Measurements from ENCODE around the gene TMEM125.

Gene TMEM125

DNA sequence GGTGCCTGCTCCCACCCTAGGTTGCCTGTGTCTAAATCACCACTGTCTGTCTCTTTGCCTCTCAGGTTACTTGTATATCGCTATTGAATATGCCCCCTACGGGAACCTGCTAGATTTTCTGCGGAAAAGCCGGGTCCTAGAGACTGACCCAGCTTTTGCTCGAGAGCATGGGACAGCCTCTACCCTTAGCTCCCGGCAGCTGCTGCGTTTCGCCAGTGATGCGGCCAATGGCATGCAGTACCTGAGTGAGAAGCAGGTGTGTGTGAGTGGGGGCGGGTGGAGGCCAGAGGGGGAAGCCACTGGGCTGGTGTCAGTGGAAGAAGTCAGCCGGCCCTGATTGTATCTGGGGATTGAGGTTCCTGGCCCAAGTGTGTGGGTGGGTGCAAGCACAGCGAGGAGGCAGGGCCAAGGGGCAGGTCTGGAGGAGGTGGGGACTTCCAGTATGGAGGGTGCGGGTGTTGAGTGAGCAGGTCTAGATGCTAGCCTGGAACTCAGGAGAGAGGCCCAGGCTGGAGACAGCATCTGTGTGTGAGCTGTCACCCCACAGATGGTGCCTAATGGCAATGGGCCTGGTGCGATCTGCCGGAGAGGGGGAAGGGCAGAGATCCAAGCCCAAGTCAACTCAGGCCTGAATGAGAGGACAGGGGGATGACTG lies 48.2 kb downstream of the TMEM125 start:
- Histone ChIP-seq H3K4me1 (ENCODE audit: insufficient read depth, poor library complexity, severe bottlenecking) (no peaks in the 10 kb centered on the region), H3K4me3 (ENCODE audit: severe bottlenecking) (no peak overlapping the region), H3K27ac (ENCODE audit: poor library complexity, severe bottlenecking) (no peak overlapping the region), H3K36me3 (ENCODE audit: low read depth) (no peaks in the 10 kb centered on the region), H3K9me3 (ENCODE audit: severe bottlenecking) (no peaks in the 10 kb centered on the region), H3K27me3 (ENCODE audit: insufficient read depth, poor library complexity, severe bottlenecking) (no peaks in the 10 kb centered on the region)
- DNase-seq (ENCODE audit: low spot score) (no peak), ATAC-seq (ENCODE audit: low read depth) (no peak)
- TF ChIP-seq, protein P1, sequence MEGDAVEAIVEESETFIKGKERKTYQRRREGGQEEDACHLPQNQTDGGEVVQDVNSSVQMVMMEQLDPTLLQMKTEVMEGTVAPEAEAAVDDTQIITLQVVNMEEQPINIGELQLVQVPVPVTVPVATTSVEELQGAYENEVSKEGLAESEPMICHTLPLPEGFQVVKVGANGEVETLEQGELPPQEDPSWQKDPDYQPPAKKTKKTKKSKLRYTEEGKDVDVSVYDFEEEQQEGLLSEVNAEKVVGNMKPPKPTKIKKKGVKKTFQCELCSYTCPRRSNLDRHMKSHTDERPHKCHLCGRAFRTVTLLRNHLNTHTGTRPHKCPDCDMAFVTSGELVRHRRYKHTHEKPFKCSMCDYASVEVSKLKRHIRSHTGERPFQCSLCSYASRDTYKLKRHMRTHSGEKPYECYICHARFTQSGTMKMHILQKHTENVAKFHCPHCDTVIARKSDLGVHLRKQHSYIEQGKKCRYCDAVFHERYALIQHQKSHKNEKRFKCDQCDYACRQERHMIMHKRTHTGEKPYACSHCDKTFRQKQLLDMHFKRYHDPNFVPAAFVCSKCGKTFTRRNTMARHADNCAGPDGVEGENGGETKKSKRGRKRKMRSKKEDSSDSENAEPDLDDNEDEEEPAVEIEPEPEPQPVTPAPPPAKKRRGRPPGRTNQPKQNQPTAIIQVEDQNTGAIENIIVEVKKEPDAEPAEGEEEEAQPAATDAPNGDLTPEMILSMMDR (IDR thresholded peaks at IDR 0.05; ENCODE audit: poor library complexity, severe bottlenecking), result no peak

DNA sequence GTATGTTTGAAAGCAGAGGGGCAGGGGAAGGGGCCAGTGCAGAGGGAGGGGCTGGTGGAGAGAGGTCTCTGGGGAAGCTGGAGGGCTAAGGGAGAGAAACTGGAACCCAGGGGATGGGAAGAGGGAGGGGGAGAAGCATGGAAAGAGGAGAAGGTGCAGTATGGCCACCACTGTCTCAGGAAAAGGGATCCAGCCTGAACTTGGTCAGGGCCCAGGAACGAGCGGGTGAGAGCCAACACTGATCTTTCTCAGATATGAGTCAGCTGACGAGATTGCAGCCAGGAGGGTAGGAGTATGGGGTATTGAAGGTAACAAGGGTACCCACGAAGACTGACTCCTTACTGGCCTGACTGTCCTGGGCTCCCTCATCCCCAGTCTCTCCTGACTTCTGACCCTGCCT lies 49.0 kb downstream of the TMEM125 start:
- Histone ChIP-seq H3K36me3 (ENCODE audit: low read depth) (no peaks in the 10 kb centered on the region), H3K9me3 (ENCODE audit: severe bottlenecking) (no peaks in the 10 kb centered on the region), H3K4me1 (ENCODE audit: insufficient read depth, poor library complexity, severe bottlenecking) (no peaks in the 10 kb centered on the region), H3K27me3 (ENCODE audit: insufficient read depth, poor library complexity, severe bottlenecking) (no peaks in the 10 kb centered on the region), H3K27ac (ENCODE audit: poor library complexity, severe bottlenecking) (no peak overlapping the region), H3K4me3 (ENCODE audit: severe bottlenecking) (no peak overlapping the region)
- TF ChIP-seq, protein P1 (IDR thresholded peaks at IDR 0.05; ENCODE audit: poor library complexity, severe bottlenecking), result no peak
- no peak for DNase-seq (ENCODE audit: low spot score)
- ATAC-seq (ENCODE audit: low read depth), result no peak

DNA sequence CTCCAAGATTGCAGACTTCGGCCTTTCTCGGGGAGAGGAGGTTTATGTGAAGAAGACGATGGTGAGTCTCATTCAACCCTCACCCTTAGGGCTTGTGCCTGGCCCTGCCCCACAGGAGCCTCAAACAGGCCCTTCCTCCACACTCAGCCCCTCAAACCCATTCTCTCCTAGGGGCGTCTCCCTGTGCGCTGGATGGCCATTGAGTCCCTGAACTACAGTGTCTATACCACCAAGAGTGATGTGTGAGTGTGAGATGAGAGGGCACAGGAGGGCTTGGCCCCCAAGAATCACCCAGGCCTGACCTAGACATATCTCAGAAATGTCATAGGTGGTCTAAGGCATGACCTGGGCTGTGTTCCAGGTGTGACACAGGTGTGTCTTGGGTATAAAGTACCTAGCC lies 49.5 kb downstream of the TMEM125 start:
- Histone ChIP-seq H3K27ac (ENCODE audit: poor library complexity, severe bottlenecking) (no peak overlapping the region), H3K27me3 (ENCODE audit: insufficient read depth, poor library complexity, severe bottlenecking) (no peaks in the 10 kb centered on the region), H3K4me3 (ENCODE audit: severe bottlenecking) (no peak overlapping the region), H3K36me3 (ENCODE audit: low read depth) (no peaks in the 10 kb centered on the region), H3K4me1 (ENCODE audit: insufficient read depth, poor library complexity, severe bottlenecking) (no peaks in the 10 kb centered on the region), H3K9me3 (ENCODE audit: severe bottlenecking) (no peaks in the 10 kb centered on the region)
- DNase-seq (ENCODE audit: low spot score) (no peak), ATAC-seq (ENCODE audit: low read depth) (no peak)
- TF ChIP-seq, protein P1 (IDR thresholded peaks at IDR 0.05; ENCODE audit: poor library complexity, severe bottlenecking), result no peak

DNA sequence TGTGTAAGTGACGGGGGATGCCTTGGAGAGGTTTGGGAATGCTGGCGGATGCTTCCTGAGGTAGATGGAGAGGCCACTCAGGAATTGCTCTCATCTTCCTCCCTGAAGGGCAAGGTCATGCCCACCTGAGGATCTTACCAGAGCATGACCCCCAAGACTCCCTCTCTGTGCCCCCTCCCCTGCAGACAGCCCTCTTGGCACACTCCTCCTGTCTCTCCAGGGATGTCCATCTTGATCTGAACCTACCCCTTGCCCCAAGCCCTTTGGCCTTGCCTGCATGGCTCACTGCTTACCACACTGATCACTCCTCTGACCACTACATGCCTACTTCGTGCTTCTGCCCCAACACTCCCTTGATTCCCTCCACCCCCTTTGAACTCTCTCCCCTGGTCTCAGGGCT lies 50.0 kb downstream of the TMEM125 start:
- no peaks in the 10 kb centered on the region for H3K36me3 ChIP-seq (ENCODE audit: low read depth)
- no peaks in the 10 kb centered on the region for H3K4me1 ChIP-seq (ENCODE audit: insufficient read depth, poor library complexity, severe bottlenecking)
- H3K4me3 ChIP-seq (ENCODE audit: severe bottlenecking), result no peak overlapping the region
- no peaks in the 10 kb centered on the region for H3K27me3 ChIP-seq (ENCODE audit: insufficient read depth, poor library complexity, severe bottlenecking)
- DNase-seq (ENCODE audit: low spot score) (no peak), ATAC-seq (ENCODE audit: low read depth) (no peak)
- TF ChIP-seq, protein P1 (IDR thresholded peaks at IDR 0.05; ENCODE audit: poor library complexity, severe bottlenecking), result no peak
- H3K9me3 ChIP-seq (ENCODE audit: severe bottlenecking), result no peaks in the 10 kb centered on the region
- no peak overlapping the region for H3K27ac ChIP-seq (ENCODE audit: poor library complexity, severe bottlenecking)

DNA sequence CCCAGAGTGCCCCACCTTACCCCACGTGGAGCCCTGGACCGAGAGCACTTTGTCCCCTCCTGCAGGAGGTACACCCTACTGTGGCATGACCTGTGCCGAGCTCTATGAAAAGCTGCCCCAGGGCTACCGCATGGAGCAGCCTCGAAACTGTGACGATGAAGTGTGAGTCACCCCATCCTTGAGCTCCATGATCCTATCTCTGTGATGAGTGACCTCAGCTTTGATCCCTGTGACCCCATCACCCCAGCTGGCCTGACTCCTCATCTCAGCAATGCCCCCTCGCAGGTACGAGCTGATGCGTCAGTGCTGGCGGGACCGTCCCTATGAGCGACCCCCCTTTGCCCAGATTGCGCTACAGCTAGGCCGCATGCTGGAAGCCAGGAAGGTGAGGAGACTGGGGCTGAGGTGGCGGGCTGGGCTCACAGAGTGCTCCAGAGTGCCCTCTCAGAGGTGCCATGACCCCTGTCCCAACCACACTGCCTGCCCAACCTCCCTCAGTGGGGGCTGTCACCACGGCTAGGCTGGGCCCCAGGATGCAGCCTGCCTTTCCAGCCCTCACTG lies 51.6 kb downstream of the TMEM125 start:
- H3K4me3 ChIP-seq (ENCODE audit: severe bottlenecking), result no peak overlapping the region
- H3K36me3 ChIP-seq (ENCODE audit: low read depth), result no peaks in the 10 kb centered on the region
- no peak overlapping the region for H3K27ac ChIP-seq (ENCODE audit: poor library complexity, severe bottlenecking)
- H3K4me1 ChIP-seq (ENCODE audit: insufficient read depth, poor library complexity, severe bottlenecking), result no peaks in the 10 kb centered on the region
- H3K27me3 ChIP-seq (ENCODE audit: insufficient read depth, poor library complexity, severe bottlenecking), result no peaks in the 10 kb centered on the region
- DNase-seq (ENCODE audit: low spot score) (no peak), ATAC-seq (ENCODE audit: low read depth) (no peak)
- TF ChIP-seq, protein P1 (IDR thresholded peaks at IDR 0.05; ENCODE audit: poor library complexity, severe bottlenecking), result no peak
- peaks cover 7% of the 10 kb centered on the region for H3K9me3 ChIP-seq (ENCODE audit: severe bottlenecking)
